Activated CD8-positive, alpha-beta memory T cell treated with anti-CD3 and anti-CD28 coated beads, Interleukin-2, amount 50 U/mL, for 1 hour (primary cell): ENCODE data around the gene OSBPL8.
"Not testable (repeated sequence)": the region's sequence is repeated elsewhere in the genome, so short reads cannot be mapped to it uniquely, and the experiment has no call there.

Source experiments
- DNase-seq: peaks from one replicate; pipeline ENCODE4 v3.0.0-alpha.2; 2020; ENCODE audit errors: extremely low read depth

The OSBPL8 gene

DNA sequence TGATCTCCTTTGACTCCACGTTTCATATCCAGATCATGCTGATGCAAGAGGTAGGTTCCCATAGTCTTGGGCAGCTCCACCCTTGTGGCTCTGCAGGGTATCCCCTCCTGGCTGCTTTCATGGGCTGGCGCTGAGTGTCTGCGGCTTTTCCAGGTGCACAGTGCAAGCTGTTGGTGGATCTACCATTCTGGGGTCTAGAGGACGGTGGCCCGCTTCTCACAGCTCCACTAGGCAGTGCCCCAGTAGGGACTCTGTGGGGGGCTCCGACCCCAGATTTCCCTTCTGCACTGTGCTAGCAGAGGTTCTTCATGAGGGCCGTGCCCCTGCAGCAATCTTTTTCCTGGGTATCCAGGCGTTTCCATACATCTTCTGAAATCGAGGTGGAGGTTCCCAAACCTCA is 199.3 kb downstream of the OSBPL8 start:
- no peak for DNase-seq

DNA sequence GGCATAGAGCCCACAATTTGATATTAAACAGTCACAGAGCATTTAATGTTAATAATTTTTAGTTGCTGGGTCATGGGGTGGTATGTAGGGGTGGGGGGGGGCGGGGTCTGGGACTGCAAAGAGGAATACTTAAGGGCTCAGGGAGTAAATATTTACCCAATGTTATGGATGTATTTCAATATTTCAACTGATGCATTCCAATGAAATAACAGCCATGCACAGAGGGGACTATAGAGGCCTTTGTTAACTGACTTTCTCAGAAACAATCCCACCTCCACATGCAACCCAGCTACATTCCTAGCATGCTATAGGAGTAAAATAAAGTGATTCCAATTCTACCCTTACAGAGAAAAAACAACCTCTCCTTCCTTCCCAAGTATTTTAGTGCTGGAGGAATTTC is 203.5 kb downstream of the OSBPL8 start:
- DNase-seq: no peak

DNA sequence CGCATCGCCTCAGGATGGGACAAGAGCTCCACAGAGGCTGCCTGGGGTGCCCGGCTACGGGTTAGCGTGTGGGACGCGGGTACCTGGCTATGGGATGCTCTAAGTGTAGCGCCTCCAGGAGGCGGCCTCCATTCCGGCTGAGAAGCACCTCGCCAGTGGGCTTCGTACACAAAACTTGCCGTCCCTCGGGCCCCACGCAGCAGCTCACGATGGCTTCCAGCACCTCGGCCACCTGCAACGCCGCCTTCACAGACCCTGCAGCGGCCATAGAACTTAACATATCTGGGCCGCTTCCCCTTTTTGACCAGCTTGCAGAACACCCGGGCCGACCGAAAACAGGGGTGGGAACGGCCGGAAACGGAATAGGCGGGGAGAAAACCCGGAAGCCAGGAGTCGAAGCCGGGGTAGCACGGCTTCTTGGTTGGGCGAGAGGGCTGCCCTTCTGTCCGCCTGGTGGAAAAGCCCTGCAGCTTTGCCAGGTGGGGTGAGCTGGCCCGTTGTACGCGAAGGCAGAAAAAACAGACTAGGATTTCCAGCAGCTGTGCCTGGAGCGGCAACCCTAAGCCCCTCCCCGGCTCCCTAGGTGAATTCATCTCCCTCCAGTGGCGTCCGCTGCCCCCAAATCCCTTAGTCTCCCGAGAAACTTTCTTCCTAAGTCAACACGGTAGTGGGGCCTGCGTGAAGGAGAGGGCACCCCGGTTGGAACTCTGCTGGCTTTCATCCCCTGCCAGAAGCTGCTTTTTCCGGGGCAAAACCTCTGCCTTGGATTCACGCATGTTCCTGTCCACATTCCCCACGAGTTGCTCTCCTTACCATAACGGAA is 211.3 kb downstream of the OSBPL8 start, which contains the start of gene BBS10:
BBS10 (minus strand) TSS at position 337 of the 823 bp plus-strand sequence; CDS start at position 280, 57 bp downstream.
- DNase-seq: peak; percentile 56

DNA sequence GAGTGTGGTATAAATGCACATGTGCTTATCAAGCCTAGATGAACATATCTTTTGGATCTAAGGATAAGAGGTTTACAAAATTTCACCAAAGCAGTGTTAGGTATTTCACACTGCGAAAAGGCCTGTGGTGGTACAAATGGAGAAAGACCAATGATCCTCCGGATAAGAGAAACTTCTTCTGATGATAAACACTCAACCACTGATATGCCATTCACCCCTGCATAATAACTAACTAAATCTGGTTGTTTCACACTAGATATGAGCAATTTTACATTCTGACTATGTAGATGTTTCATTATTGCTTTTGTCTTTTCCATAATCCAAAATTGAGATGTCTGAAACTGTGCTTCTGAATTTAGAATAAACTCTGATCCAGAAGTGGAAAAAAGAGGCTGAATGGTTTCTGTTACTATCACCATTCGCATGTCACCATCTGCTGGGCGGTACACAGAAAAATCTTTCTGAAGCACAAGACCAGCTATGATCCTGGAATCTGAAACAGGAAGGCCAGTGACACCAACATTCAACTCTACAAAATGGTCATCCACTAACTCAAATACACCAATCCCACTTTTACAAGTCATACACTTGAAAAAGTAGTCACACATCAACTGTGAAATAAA is 212.7 kb downstream of the OSBPL8 start:
- DNase-seq: no peak

DNA sequence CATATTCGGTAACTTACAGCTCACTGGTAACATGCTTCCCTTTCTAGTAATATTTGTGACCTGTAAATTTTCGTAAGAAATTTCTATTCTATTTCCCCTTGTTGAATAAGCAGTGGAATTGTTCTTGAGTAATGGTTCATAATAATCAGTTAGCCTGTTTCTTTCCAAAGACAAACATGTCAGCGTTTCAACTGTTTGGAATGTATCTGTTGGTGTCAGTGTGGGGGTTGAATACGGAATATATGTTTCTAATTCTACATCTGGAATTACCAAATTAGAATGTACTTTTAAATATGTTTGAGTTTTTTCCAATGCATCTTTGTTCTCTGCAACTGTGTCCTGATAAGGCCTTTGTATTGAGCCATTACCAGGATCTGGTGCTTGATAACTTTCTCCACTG is 213.3 kb downstream of the OSBPL8 start:
- no peak for DNase-seq

DNA sequence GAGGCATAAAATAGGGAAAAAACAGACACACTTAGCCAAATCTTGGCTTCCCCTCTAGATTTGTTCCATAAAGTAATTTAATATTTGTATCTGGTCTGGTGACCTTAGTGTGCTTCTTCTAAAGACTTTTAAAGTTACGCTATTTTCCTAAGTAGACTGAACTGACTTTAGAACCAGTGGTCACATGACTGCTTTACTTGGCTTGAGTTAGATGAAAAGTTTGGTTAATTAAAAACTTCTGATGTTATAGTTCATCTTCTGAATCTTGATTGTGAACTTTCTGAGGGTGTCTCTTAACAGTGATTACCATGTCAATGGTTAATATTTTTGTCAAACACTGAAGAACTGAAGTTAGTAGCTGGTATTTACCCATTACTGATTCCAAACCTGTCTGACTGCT is 214.0 kb downstream of the OSBPL8 start:
- DNase-seq: no peak

DNA sequence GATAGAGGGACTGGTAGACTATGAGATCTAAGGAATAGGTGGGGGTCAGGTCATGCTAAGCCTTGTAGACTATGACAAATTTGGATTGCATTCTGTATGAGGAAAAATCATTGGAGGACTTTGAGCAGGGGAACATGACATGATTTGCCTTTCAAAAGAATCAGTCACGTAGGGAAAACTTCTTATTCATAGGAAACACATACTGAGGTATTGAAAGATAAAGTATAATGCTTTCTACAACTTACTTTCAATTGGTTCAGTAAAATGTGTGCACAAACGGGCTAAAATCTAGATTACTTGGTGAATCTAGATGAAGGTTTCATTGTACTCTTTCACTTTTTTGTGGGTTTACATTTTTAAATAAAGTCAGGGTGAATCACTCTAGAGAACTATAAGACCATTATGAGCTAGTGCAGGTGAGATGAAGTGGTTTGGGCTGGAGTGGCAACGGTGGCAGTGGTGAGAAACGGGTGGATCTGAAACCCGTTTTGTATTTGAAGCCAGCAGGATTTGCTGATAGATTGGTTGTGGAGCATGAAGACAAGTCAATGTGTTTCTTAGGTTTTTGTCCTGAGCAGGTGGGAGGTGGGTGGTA is 218.0 kb downstream of the OSBPL8 start:
- no peak for DNase-seq

DNA sequence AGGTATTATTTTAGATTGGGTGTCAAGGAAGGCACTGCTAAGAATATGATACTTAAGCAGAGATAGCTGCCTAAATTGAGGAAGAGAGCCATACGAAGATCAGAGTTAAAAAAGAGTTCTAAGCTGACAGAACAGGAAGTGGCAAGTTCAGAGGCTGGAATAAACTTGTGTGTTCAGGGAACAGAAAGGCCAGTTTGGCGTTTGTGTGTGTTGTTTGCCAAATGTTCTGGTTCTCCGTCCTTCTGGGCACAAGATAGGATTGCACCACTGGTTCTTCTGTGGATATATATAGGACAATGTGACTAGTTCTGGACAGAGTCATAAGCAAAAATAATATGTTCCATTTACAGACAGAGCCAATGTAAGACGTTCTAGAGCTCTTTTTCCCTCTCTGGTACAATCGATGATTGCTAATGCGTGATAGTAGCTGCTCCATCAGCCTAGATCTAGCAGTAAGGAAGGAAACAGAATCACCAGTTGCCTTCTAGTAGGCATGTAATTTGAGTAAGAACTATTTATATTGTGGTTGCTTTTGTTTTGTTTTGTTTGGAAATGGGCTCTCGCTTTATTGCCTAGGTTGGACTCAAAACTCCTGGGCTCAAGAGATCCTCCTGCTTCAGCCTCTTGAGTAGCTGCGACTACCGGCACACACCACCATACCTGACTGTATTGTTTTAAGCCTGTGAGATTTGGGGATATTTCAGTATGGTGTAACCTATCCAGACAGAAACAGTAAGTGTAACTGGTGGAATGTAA is 218.7 kb downstream of the OSBPL8 start:
- DNase-seq: no peak

DNA sequence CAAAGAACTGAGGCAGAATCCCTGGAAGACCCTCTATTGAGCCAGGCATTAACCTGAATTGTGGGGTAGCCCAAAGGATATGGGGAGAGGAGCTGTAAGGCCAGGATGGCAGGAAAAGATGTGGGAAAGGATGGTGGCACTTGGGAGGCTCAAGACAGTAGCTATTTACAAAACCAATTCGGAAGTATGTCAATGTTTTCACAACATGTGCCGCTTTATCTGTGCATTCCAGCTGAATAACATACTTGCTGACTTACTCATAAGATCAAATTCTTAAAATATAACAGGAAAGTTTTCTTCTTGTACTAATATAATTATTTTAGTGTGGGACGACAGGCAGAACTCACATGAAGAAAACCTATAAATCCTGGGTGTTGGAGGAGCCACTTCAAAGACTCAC is 222.0 kb downstream of the OSBPL8 start:
- no peak for DNase-seq

DNA sequence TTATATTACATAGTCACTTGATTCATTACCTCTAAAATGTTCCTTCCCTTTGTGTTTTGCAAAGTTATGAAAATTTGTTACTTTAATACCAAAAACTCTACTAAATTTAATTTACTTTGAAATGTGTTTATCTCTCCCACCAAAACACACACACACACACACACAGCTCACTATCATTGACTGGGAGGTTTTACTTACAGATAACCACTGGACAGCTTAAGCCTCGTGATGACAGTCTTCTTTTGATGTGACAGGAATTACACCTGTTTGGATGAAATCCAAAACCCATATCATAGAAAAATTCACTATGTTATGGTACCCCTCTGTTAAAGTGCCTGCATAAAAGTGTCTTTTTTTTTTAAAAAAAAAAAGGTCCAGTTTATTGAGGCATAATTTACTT is 227.0 kb downstream of the OSBPL8 start:
- DNase-seq: no peak

DNA sequence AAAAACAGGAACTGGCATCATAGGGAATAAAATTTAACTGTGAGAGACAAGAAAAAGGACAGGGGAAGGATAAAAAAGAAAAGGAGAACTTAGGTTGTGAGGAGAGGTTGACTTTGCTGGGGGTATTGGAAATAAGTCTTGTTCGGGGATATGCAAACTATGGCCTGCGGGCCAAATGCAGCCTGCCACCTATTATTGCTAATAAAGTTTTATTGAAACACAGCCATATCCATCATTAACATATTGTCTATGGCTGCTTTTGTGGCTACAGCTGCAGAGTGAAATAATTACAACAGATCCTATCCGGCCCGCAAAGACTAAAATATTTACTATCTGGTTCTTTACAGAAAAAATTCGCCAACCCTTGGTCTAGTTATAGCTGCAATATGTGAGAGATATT is 230.0 kb downstream of the OSBPL8 start:
- DNase-seq: no peak

DNA sequence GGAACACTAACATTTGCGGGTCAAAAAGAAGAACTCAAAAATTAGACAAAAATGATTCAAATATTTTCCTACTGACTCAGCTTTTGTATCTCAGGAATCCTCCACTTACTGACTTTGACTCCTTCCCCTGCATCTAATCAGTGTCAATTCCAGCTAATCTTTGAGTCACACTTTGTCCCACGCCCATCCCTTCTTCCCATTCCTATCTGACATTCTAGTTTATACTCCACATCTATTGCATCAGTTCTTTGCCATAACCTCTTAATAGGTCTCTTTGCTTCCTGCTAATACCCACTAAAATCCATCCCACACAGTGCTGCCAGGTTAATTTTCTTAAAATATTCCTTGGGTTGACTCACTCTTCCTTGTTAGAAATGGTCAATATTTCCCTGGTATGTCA is 230.4 kb downstream of the OSBPL8 start:
- DNase-seq: no peak

DNA sequence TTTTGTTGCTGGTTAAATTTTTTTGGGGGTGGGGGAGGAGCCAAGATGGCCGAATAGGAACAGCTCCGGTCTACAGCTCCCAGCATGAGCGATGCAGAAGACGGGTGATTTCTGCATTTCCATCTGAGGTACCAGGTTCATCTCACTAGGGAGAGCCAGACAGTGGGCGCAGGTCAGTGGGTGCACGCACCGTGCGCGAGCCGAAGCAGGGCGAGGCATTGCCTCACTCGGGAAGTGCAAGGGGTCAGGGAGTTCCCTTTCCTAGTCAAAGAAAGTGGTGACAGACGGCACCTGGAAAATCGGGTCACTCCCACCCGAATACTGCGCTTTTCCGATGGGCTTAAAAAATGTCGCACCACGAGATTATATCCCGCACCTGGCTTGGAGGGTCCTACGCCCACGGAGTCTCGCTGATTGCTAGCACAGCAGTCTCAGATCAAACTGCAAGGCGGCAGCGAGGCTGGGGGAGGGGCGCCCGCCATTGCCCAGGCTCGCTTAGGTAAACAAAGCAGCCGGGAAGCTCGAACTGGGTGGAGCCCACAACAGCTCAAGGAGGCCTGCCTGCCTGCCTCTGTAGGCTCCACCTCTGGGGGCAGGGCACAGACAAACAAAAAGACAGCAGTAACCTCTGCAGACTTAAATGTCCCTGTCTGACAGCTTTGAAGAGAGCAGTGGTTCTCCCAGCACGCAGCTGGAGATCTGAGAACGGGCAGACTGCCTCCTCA is 239.8 kb downstream of the OSBPL8 start:
- DNase-seq: not testable (repeated sequence)

DNA sequence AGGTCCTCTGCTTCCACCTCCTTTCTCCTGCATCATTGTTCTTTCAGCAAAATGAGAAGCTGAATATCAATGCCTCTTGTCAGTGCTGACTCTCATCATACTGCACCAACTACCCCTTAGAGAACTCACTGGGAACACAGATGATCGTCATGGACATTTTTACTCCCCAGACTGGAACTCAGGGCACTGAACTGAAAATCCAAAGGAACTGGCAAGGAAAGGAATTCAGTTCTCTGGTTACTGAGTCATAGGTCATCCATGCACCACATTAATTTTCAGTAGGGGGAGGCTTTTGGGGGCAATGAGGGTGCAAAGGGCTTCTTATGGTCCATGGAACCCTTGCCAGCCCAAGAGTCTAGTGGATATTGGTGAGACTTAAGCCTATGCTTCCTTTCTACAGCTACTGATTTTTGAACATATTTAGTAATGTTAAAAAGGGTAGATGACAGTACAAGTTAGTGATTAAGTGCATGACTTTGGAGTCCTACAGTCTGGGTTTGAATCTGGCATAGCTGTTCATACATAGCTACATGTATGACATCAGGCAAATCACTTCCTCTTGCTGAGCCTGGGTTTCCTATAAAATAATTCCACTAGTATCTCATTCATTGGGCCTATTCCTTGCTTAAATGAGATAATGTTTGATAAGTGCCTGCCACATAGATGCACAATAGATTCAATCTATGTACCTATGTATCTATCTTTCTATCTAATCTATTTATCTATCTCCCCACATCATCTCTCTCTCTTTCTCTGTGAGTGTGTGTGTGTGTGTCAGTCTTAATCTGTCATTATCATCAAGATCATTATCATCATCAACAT is 240.6 kb downstream of the OSBPL8 start:
- DNase-seq: no peak

DNA sequence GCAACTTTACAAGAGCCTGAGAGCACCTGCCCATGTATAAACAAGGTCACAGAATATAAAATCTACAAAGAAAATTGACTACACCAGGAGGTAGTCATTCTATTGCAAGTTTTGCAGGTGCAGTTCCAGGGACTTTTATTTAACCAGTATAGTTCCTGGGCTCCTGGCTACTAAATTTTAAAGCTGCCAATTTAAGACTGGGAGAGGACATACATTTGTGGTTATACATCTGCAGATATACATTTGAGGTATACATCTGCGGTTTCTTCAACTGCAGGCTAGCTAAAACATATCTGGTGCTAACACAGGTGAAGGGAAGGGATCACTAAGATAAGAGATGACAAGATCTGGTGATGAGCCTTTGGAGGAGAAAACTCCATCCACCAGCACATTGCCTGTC is 241.6 kb downstream of the OSBPL8 start:
- DNase-seq: no peak

DNA sequence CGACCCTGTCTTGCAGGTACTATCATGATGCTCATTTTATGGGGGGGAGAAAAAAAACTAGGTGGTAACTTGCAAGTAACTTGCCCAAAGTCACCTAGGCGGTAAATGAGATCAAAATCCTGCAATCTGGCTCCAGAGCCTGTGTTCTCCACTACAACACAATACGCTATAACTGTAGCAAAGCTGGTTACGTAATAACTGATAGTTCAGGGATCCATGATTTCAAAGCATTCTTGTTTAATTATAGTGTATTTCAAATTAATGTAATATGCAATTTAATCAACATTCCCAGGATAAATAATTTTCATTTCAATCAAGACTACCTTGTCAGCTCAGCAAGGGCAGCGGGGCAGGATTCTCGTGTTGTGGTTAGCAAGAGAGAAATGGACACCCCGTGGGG is 243.1 kb downstream of the OSBPL8 start:
- no peak for DNase-seq

DNA sequence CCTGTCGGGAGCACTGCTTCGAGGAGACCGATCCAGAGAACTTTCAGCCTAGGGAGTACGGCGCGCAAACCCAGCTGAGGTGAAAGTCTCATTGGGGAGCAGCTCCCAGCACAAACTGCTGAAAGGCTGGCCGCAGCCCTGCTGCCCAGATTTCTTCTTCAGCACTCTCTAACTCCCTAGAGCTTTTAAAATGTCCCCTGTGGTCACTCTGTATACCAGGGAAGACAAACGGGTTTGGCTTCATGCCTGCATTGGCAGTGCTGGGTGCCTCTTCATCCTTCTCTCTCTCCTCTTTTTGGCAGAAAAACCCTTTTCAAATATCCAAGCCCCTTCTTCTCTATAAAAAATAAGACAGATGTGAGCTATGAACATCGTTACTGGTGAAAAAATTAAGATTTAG is 246.3 kb downstream of the OSBPL8 start:
- no peak for DNase-seq

DNA sequence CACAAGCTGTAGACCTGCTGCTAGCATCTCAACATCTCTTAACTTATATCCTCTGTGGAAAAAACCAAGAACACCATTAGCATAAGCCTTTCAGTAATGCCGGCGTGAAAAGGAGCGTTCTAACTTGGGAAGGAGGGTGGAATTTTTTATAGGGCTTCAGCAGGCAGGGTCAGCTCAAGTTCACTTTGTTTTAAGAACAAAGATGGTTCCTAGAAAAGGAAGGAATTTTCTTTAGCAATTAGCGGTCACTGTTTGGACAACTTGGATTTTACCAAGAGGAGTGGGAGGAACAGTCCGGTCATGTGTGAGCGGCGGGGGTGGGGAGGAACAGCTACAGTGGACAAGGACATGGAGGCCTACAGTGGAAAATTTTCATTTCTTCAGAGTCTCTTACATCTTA is 247.3 kb downstream of the OSBPL8 start:
- no peak for DNase-seq

DNA sequence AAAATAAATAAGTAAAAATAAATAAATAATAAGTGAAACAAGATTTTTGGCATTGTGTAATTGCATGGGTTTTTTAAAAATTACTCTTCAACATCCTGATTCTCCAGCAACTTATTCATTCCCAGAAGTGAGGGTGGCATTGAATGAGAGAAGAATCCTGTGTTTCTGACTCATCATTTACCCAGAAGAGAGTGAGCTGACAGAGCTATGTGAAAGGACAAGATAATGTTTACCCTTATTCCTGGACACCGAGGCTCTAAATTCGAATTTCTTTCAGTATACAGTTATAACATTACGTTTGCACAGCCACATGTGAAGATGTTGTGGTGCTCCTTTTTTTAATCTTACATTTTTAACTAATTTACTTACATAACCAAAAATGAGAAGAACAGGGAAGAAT is 247.8 kb downstream of the OSBPL8 start:
- DNase-seq: no peak

DNA sequence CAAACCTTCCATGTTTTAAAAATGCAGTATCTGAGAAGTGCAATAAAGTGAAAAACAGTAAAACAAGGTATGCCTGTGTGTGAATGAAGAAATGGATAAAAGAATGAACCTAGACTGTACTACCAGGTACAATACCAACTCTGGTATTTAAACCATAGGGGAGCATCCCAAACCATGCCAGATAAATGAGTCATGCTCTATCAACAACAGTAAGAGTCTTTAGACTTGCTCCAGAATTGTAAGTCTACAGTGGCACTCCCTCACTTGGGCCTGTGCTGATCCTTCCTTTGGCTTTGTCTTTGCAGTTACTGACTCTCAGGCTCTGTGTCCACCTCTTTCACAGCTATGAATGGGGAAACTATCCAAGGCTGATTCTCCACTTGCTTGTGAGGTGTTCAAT is 249.5 kb downstream of the OSBPL8 start:
- DNase-seq: no peak

DNA sequence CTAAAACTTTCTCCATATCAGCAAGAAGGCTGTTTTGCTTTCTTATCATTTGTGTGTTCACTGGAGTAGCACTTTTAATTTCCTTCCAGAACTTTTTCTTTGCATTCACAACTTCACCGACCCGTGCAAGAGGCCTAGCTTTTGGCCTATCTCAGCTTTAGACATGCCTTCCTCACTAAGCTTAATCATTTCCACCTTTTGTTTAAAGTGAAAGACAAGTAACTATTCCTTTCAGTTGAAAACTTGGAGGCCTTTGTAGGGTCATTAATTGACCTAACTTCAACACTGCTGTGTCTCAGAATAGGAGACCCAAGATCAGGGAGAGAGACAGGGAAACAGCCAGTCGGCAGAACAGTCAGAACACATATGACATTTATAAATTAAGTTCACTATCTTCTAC is 250.7 kb downstream of the OSBPL8 start:
- DNase-seq: no peak
